Activated CD4-positive, alpha-beta memory T cell treated with anti-CD3 and anti-CD28 coated beads, Interleukin-2, amount 10 ng/mL, durations not matched to agents 7 days and 5 days (primary cell): Measurements from ENCODE around the gene HSD17B14. TPM values are rescaled to one million over a fixed set of nuclear protein-coding genes. Genes with fewer than 3 reads are reported as not detected.
A peak's percentile ranks its signal among the peaks of the same experiment; 100 is the strongest.

Source experiments
- CTCF ChIA-PET: fragments of 350-600 bp; sonication (Branson Sonifier 250); formaldehyde crosslinking; loops from one replicate; lab custom pipeline; 2021; ENCODE audit warnings: antibody characterized with exemption, inconsistent platforms; lab: Charles Lee
- POLR2A ChIA-PET: fragments of 350-600 bp; sonication (Branson Sonifier 250); formaldehyde crosslinking; loops from one replicate; lab custom pipeline; 2021; ENCODE audit warnings: antibody characterized with exemption; lab: Charles Lee
- DNase-seq: peaks from one replicate; pipeline ENCODE4 v3.0.0-alpha.2; 2020
- H3K27ac Mint-ChIP-seq: one replicate; pipeline ENCODE4 v1.8.0; 2021; ENCODE audit warnings: mild to moderate bottlenecking, mixed read lengths
- H3K27me3 Mint-ChIP-seq: one replicate; pipeline ENCODE4 v1.8.0; 2021; ENCODE audit warnings: mixed read lengths
- H3K36me3 Mint-ChIP-seq: one replicate; pipeline ENCODE4 v1.8.0; 2021; ENCODE audit warnings: low read depth, mixed read lengths
- H3K4me1 Mint-ChIP-seq: one replicate; pipeline ENCODE4 v1.8.0; 2021; ENCODE audit warnings: mixed read lengths
- H3K4me3 Mint-ChIP-seq: one replicate; pipeline ENCODE4 v1.8.0; 2021; ENCODE audit warnings: mild to moderate bottlenecking, mixed read lengths
- H3K9me3 Mint-ChIP-seq: one replicate; pipeline ENCODE4 v1.8.0; 2021; ENCODE audit warnings: mixed read lengths
- total RNA-seq, 2 experiments: library from RNA; stranded (reverse); gene quantifications; one replicate each; pipeline ENCODE4 v1.2.3, GENCODE V29; 2021

The HSD17B14 gene
- total RNA-seq, 2 experiments from 2014 or later = 0.50 to 0.63 TPM

GRCh38 chr19:48837687-48838086 lies 1.4 kb upstream of the HSD17B14 start:
- peaks cover 4% of the 10 kb centered on the region for H3K27me3 Mint-ChIP-seq
- no peaks in the 10 kb centered on the region for H3K36me3 Mint-ChIP-seq
- no peak overlapping the region for H3K27ac Mint-ChIP-seq
- POLR2A ChIA-PET = no interaction called here
- H3K4me1 Mint-ChIP-seq = peaks cover 17% of the 10 kb centered on the region
- H3K4me3 Mint-ChIP-seq = no peak overlapping the region
- no peaks in the 10 kb centered on the region for H3K9me3 Mint-ChIP-seq
- CTCF ChIA-PET = interaction anchor here (1.8 to 2.5 kb wide), 5 partner anchors 42 to 192 kb away, joined by 4 to 30 read pairs (median 11); partner anchors contain the start of gene CA11
- no peak for DNase-seq

GRCh38 chr19:48837051-48837524 lies 797 bp upstream of the HSD17B14 start:
- Mint-ChIP-seq H3K9me3 (no peaks in the 10 kb centered on the region), H3K36me3 (no peaks in the 10 kb centered on the region), H3K4me3 (peak overlapping the region; percentile 64), H3K4me1 (peaks cover 17% of the 10 kb centered on the region), H3K27me3 (peaks cover 4% of the 10 kb centered on the region), H3K27ac (no peak overlapping the region)
- peak; percentile 72 for DNase-seq
- ChIA-PET POLR2A (no interaction called here), CTCF (interaction anchor here (0.6 to 2.5 kb wide), 8 partner anchors 30 to 1314 kb away, joined by 3 to 30 read pairs (median 6); partner anchors contain the start of genes CA11, GYS1 and RUVBL2)

- H3K36me3 Mint-ChIP-seq = no peaks in the 10 kb centered on the region
- H3K27me3 Mint-ChIP-seq = peaks cover 4% of the 10 kb centered on the region
- ChIA-PET POLR2A (interaction anchor here (1.2 kb wide), 1 partner anchor 40 kb away, joined by 5 read pairs; no protein-coding TSS in a partner anchor), CTCF (interaction anchor here (0.7 to 2.5 kb wide), 16 partner anchors 8 to 190 kb away, joined by 3 to 30 read pairs (median 4); partner anchors contain the start of genes CA11 and RUVBL2)
- H3K27ac Mint-ChIP-seq = peak overlapping the region; percentile 41
- peak overlapping the region; percentile 65 for H3K4me3 Mint-ChIP-seq
- peak; percentile 94 for DNase-seq
- H3K4me1 Mint-ChIP-seq = peaks cover 17% of the 10 kb centered on the region
- no peaks in the 10 kb centered on the region for H3K9me3 Mint-ChIP-seq
Observed at GRCh38 chr19:48835734-48836088, 580 bp downstream of the HSD17B14 start.

GRCh38 chr19:48833977-48834376 lies 2.3 kb downstream of the HSD17B14 start:
- no peak for DNase-seq
- Mint-ChIP-seq H3K9me3 (no peaks in the 10 kb centered on the region), H3K36me3 (no peaks in the 10 kb centered on the region), H3K4me1 (peaks cover 17% of the 10 kb centered on the region), H3K27me3 (peaks cover 6% of the 10 kb centered on the region), H3K4me3 (no peak overlapping the region), H3K27ac (no peak overlapping the region)
- ChIA-PET CTCF (interaction anchor here (1.0 kb wide), 1 partner anchor 38 kb away, joined by 5 read pairs; no protein-coding TSS in a partner anchor), POLR2A (interaction anchor here (1.1 to 1.4 kb wide), 2 partner anchors 23 to 46 kb away, joined by 3 read pairs; partner anchors contain the start of gene BCAT2)

- no peak overlapping the region for H3K27ac Mint-ChIP-seq
- no peak overlapping the region for H3K4me3 Mint-ChIP-seq
- no peaks in the 10 kb centered on the region for H3K36me3 Mint-ChIP-seq
- ChIA-PET POLR2A (interaction anchor here (1.1 to 1.4 kb wide), 2 partner anchors 22 to 45 kb away, joined by 3 read pairs; partner anchors contain the start of gene BCAT2), CTCF (interaction anchor here (1.6 kb wide), 1 partner anchor 38 kb away, joined by 4 read pairs; no protein-coding TSS in a partner anchor)
- peaks cover 6% of the 10 kb centered on the region for H3K27me3 Mint-ChIP-seq
- no peaks in the 10 kb centered on the region for H3K9me3 Mint-ChIP-seq
- H3K4me1 Mint-ChIP-seq = peaks cover 17% of the 10 kb centered on the region
- no peak for DNase-seq
Observed at GRCh38 chr19:48833049-48833448, 3.2 kb downstream of the HSD17B14 start.

- Mint-ChIP-seq H3K4me1 (peaks cover 4% of the 10 kb centered on the region), H3K9me3 (no peaks in the 10 kb centered on the region), H3K36me3 (no peaks in the 10 kb centered on the region), H3K27ac (no peak overlapping the region), H3K27me3 (peaks cover 3% of the 10 kb centered on the region), H3K4me3 (no peak overlapping the region)
- ChIA-PET POLR2A (no interaction called here), CTCF (interaction anchor here (0.9 to 2.3 kb wide), 6 partner anchors 12 to 163 kb away, joined by 3 to 8 read pairs (median 4); partner anchors contain the start of gene RUVBL2)
- no peak for DNase-seq
Observed at GRCh38 chr19:48830965-48831364, 5.3 kb downstream of the HSD17B14 start.

- Mint-ChIP-seq H3K4me1 (no peaks in the 10 kb centered on the region), H3K4me3 (no peak overlapping the region), H3K27me3 (peaks cover 2% of the 10 kb centered on the region), H3K27ac (no peak overlapping the region), H3K36me3 (no peaks in the 10 kb centered on the region), H3K9me3 (no peaks in the 10 kb centered on the region)
- ChIA-PET POLR2A (interaction anchor here (1.9 kb wide), 1 partner anchor 19 kb away, joined by 5 read pairs; the partner anchor contains the start of gene BCAT2), CTCF (interaction anchor here (0.6 to 3.5 kb wide), 6 partner anchors 12 to 182 kb away, joined by 3 to 19 read pairs (median 4); no protein-coding TSS in a partner anchor)
- no peak for DNase-seq
Observed at GRCh38 chr19:48830088-48830487, 6.2 kb downstream of the HSD17B14 start.

GRCh38 chr19:48826606-48827020 lies 9.7 kb downstream of the HSD17B14 start:
- ChIA-PET CTCF (interaction anchor here (1.6 to 3.5 kb wide), 3 partner anchors 16 to 39 kb away, joined by 4 to 19 read pairs (median 5); no protein-coding TSS in a partner anchor), POLR2A (no interaction called here)
- peaks cover 2% of the 10 kb centered on the region for H3K27me3 Mint-ChIP-seq
- DNase-seq = no peak
- H3K27ac Mint-ChIP-seq = no peak overlapping the region
- H3K4me3 Mint-ChIP-seq = no peak overlapping the region
- H3K4me1 Mint-ChIP-seq = no peaks in the 10 kb centered on the region
- H3K36me3 Mint-ChIP-seq = no peaks in the 10 kb centered on the region
- H3K9me3 Mint-ChIP-seq = no peaks in the 10 kb centered on the region

GRCh38 chr19:48822514-48822913 lies 13.8 kb downstream of the HSD17B14 start:
- H3K9me3 Mint-ChIP-seq = no peaks in the 10 kb centered on the region
- CTCF ChIA-PET = no interaction called here
- H3K4me3 Mint-ChIP-seq = no peak overlapping the region
- POLR2A ChIA-PET = no interaction called here
- H3K36me3 Mint-ChIP-seq = no peaks in the 10 kb centered on the region
- no peak for DNase-seq
- H3K27me3 Mint-ChIP-seq = peaks cover under 1% of the 10 kb centered on the region
- H3K27ac Mint-ChIP-seq = no peak overlapping the region
- no peaks in the 10 kb centered on the region for H3K4me1 Mint-ChIP-seq

- no peak overlapping the region for H3K4me3 Mint-ChIP-seq
- peaks cover 2% of the 10 kb centered on the region for H3K27me3 Mint-ChIP-seq
- no peaks in the 10 kb centered on the region for H3K9me3 Mint-ChIP-seq
- CTCF ChIA-PET = interaction anchor here (0.7 kb wide), 1 partner anchor 21 kb away, joined by 3 read pairs; no protein-coding TSS in a partner anchor
- H3K27ac Mint-ChIP-seq = no peak overlapping the region
- H3K4me1 Mint-ChIP-seq = no peaks in the 10 kb centered on the region
- POLR2A ChIA-PET = interaction anchor here (1.6 kb wide), 1 partner anchor 11 kb away, joined by 4 read pairs; the partner anchor contains the start of gene BCAT2
- no peak for DNase-seq
- no peaks in the 10 kb centered on the region for H3K36me3 Mint-ChIP-seq
Observed at GRCh38 chr19:48821633-48822032, 14.7 kb downstream of the HSD17B14 start.

- no peak for DNase-seq
- H3K36me3 Mint-ChIP-seq = no peaks in the 10 kb centered on the region
- H3K4me3 Mint-ChIP-seq = no peak overlapping the region
- ChIA-PET CTCF (interaction anchor here (1.1 kb wide), 1 partner anchor 23 kb away, joined by 4 read pairs; no protein-coding TSS in a partner anchor), POLR2A (no interaction called here)
- peaks cover 2% of the 10 kb centered on the region for H3K27me3 Mint-ChIP-seq
- peaks cover 8% of the 10 kb centered on the region for H3K4me1 Mint-ChIP-seq
- H3K9me3 Mint-ChIP-seq = no peaks in the 10 kb centered on the region
- H3K27ac Mint-ChIP-seq = no peak overlapping the region
Observed at GRCh38 chr19:48819366-48819816, 16.9 kb downstream of the HSD17B14 start.

GRCh38 chr19:48818234-48818820 lies 18.0 kb downstream of the HSD17B14 start:
- DNase-seq = no peak
- ChIA-PET CTCF (interaction anchor here (1.1 kb wide), 1 partner anchor 24 kb away, joined by 4 read pairs; no protein-coding TSS in a partner anchor), POLR2A (no interaction called here)
- Mint-ChIP-seq H3K27me3 (peaks cover 2% of the 10 kb centered on the region), H3K4me1 (peaks cover 8% of the 10 kb centered on the region), H3K27ac (no peak overlapping the region), H3K9me3 (no peaks in the 10 kb centered on the region), H3K36me3 (no peaks in the 10 kb centered on the region), H3K4me3 (no peak overlapping the region)
